ENCODE measurements around the gene RSPRY1.

DNA sequence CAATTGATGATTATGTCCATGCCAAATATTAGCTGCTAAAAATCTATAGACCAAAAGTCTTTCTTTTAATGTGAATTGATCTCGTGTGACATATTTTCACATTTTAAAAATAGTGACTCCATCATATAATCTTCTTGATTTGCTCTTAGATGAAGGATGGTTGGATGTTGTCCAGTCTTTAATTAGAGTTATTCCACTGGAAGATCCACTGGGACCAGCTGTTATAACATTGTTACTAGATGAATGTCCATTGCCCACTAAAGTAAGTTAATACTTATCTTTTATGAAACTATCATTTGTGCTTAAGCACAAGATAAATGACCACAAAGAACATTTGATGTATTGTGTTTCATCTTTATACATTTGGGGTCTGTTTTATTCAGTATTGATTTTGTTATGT is 22.8 kb downstream of the RSPRY1 start:
- TF ChIP-seq RCOR1 (IDR thresholded peaks at IDR 0.05; ENCODE audit: low read length) = no peak
- no peak for TF ChIP-seq CTCF (IDR thresholded peaks at IDR 0.05)
- no peak for TF ChIP-seq PBX3 (IDR thresholded peaks at IDR 0.05)
- TF ChIP-seq JUND (IDR thresholded peaks at IDR 0.05) = no peak
- no peak for TF ChIP-seq EZH2phosphoT487 (IDR thresholded peaks at IDR 0.05; ENCODE audit: borderline replicate concordance, low read depth)
- no peak for TF ChIP-seq MXI1 (IDR thresholded peaks at IDR 0.05; ENCODE audit: low read depth, low read length)
- no peak for TF ChIP-seq USF2 (IDR thresholded peaks at IDR 0.05; ENCODE audit: borderline replicate concordance, low read depth, low read length)
- TF ChIP-seq FOXJ3 (CRISPR knock-in tag; IDR thresholded peaks at IDR 0.05) = no peak
- TF ChIP-seq GABPA (IDR thresholded peaks at IDR 0.05; ENCODE audit: low read depth) = no peak
- TF ChIP-seq RFX5 (IDR thresholded peaks at IDR 0.05; ENCODE audit: low read length) = no peak
- TF ChIP-seq USF1 (IDR thresholded peaks at IDR 0.05; ENCODE audit: borderline replicate concordance, low read depth) = no peak
- no peak for TF ChIP-seq CHD2 (IDR thresholded peaks at IDR 0.05; ENCODE audit: low read length, partially characterized antibody)
- no peak for TF ChIP-seq POLR2AphosphoS5 (IDR thresholded peaks at IDR 0.05; ENCODE audit: low read depth, low read length)

Measured in SK-N-SH (cell line).